ENCODE data around the gene RBM34.

RBM34 gene

GRCh38 chr1:235190431-235190830 lies 29.4 kb upstream of the RBM34 start:
- no peak for DNase-seq (ENCODE audit: extremely low read depth, low read depth)
- no peak for TF ChIP-seq CTCF (IDR thresholded peaks at IDR 0.05; ENCODE audit: low read depth, low read length)

DNA sequence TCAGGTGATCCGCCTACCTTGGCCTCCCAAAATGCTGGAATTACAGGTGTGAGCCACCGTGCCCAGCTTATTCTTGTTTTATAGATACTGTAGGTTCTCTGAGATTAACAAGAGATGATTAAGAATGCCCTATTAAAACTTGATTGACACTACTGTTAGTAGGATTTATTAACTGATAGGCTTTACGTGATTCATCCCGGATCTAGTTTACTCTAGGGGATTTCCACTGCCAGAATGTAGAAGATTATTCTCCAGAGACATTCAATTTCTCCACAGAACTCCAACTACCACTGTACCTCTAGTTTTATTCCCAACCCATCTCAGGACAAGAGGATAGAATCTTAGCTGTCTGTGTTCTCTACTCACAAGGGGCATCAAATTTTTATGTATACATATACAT lies 26.3 kb upstream of the RBM34 start:
- TF ChIP-seq CTCF (IDR thresholded peaks at IDR 0.05; ENCODE audit: low read depth, low read length), result no peak
- DNase-seq (ENCODE audit: extremely low read depth, low read depth), result no peak

- TF ChIP-seq CTCF (IDR thresholded peaks at IDR 0.05; ENCODE audit: low read depth, low read length), result no peak
- no peak for DNase-seq (ENCODE audit: extremely low read depth, low read depth)
Observed at GRCh38 chr1:235181561-235182245, 20.7 kb upstream of the RBM34 start.

- TF ChIP-seq CTCF (IDR thresholded peaks at IDR 0.05; ENCODE audit: low read depth, low read length), result no peak
- DNase-seq (ENCODE audit: extremely low read depth, low read depth), result no peak
Observed at GRCh38 chr1:235180916-235181460, 19.9 kb upstream of the RBM34 start.

- no peak for DNase-seq (ENCODE audit: extremely low read depth, low read depth)
- no peak for TF ChIP-seq CTCF (IDR thresholded peaks at IDR 0.05; ENCODE audit: low read depth, low read length)
Observed at GRCh38 chr1:235176486-235176885, 15.4 kb upstream of the RBM34 start.

GRCh38 chr1:235169986-235170385 lies 8.9 kb upstream of the RBM34 start:
- TF ChIP-seq CTCF (IDR thresholded peaks at IDR 0.05; ENCODE audit: low read depth, low read length), result no peak

DNA sequence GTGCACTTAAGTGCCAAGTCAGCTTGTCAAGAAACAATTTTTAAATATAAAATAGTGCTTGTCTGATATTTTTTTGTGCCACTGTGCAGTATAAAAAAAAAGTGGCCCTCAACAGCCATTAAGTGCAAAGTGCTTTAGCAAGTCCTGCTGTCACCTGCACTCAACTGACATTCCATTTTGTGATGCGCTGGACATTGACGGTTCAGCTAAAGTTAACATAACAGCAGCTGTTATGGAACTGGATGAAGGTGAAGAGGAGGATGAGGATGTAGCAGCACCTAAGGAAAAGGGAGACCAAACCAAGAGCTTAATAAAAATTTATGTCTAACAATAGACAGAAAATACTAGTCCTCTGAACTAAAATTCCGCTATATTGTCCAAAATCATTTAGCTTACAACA lies 7.3 kb upstream of the RBM34 start:
- TF ChIP-seq CTCF (IDR thresholded peaks at IDR 0.05; ENCODE audit: low read depth, low read length), result no peak
- no peak for DNase-seq (ENCODE audit: extremely low read depth, low read depth)

More at GRCh38 chr1:235169986-235170385, 8.9 kb upstream of the RBM34 start:
- no peak for DNase-seq (ENCODE audit: extremely low read depth, low read depth)

All from AG09319 (cell line).